ENCODE measurements around the gene C1orf53.

GRCh38 chr1:197912739-197913494, 10.5 kb downstream of the C1orf53 start:
- TF ChIP-seq CTCF (IDR thresholded peaks at IDR 0.05) (no peak), POLR2A (IDR thresholded peaks at IDR 0.05) (no peak)
